Hepatocyte (in vitro differentiated cells): Measurements from ENCODE around the gene TSPAN12.

Source experiments
- EZH2phosphoT487 ChIP-seq: fragments of 200-600 bp; sonication (generic); IDR thresholded peaks from one replicate; pipeline ENCODE4 v1.6.1; 2018; ENCODE audit warnings: antibody characterized with exemption, mild to moderate bottlenecking, low read depth, moderate library complexity; ENCODE audit not compliant: unreplicated experiment, severe bottlenecking
- TF ChIP-seq, protein P1 (sequence below): fragments of 200-600 bp; sonication (generic); IDR thresholded peaks from 2 replicates; pipeline ENCODE4 v1.5.1; 2016; ENCODE audit warnings: antibody characterized with exemption, mild to moderate bottlenecking; ENCODE audit not compliant: poor library complexity

DNA sequence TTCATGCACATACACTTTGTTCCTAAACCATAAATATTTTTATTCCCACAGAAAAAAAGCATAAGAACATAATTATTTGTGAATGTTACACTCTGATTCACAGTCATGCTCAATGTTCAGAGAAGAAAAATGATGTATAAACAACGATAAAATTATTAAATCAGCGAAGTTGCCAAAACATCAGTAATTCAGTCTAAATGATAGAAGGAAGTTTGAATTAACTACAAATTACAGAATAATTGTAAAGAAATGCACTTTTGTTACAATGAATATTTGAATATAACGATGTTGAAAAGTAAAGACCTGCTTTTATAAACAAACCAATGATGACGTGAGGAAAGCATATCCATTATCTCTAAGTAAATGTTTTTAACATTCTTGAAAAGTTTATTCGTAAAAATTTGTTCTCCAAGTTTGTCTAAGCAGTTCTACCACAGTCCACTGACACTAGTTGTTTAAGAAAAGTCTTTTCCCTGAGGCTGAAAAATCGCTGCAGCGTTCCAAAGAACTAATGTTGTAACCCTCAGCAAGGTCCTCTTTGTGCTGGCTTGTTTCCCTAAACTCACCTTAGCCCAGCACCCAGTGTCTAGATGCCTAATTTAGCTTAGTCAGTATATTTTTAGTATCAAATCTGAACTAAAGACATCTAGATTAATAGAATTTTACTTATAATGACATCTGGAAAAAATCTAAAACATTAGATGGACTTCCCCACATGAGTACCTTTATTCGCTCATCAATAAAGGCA is 30.4 kb downstream of the TSPAN12 start:
- no peak for TF ChIP-seq EZH2phosphoT487
- TF ChIP-seq, protein P1, sequence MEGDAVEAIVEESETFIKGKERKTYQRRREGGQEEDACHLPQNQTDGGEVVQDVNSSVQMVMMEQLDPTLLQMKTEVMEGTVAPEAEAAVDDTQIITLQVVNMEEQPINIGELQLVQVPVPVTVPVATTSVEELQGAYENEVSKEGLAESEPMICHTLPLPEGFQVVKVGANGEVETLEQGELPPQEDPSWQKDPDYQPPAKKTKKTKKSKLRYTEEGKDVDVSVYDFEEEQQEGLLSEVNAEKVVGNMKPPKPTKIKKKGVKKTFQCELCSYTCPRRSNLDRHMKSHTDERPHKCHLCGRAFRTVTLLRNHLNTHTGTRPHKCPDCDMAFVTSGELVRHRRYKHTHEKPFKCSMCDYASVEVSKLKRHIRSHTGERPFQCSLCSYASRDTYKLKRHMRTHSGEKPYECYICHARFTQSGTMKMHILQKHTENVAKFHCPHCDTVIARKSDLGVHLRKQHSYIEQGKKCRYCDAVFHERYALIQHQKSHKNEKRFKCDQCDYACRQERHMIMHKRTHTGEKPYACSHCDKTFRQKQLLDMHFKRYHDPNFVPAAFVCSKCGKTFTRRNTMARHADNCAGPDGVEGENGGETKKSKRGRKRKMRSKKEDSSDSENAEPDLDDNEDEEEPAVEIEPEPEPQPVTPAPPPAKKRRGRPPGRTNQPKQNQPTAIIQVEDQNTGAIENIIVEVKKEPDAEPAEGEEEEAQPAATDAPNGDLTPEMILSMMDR: no peak
